Measurements from ENCODE around the gene GPBAR1. TPM values are rescaled to one million over a fixed set of nuclear protein-coding genes. Genes with fewer than 3 reads are reported as not detected.

GPBAR1 gene
- total RNA-seq, 1 donor, result 0.36 TPM

DNA sequence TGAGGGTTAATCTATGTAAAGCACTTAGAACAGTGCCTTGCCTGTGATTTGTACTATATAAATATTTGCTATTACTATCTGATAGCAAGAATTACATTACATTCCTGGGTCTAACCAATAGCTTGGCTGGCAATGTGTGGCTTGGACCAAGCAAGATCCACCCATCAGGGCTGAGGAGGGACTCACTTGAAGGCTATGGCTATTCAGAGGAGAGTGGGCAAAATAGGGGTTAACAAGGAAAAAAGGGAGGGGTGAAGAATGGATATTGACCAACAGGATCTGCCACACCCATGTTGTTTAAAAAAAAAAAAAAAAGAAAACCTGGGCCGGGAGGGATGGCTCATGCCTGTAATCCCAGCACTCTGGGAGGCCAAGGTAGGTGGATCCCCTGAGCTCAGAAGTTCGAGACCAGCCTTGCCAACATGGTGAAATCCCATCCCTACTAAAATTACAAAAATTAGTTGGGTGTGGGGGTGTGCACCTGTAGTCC is 51.5 kb downstream of the GPBAR1 start:
- H2AFZ ChIP-seq (ENCODE audit: low read length), result no peak overlapping the region
- H3K4me1 ChIP-seq (ENCODE audit: insufficient read depth, low read length), result no peaks in the 10 kb centered on the region
- H3K4me3 ChIP-seq (ENCODE audit: insufficient read depth, low read length), result no peak overlapping the region
- no peak overlapping the region for H3K4me2 ChIP-seq (ENCODE audit: insufficient read depth, low read length)
- H3K27ac ChIP-seq (ENCODE audit: low read depth, low read length), result no peak overlapping the region
- H3K79me2 ChIP-seq (ENCODE audit: insufficient read depth, low read length), result no peaks in the 10 kb centered on the region
- H4K20me1 ChIP-seq (ENCODE audit: insufficient read depth, low read length), result no peaks in the 10 kb centered on the region
- no peaks in the 10 kb centered on the region for H3K36me3 ChIP-seq (ENCODE audit: insufficient read depth, low read length)
- TF ChIP-seq, protein P1, sequence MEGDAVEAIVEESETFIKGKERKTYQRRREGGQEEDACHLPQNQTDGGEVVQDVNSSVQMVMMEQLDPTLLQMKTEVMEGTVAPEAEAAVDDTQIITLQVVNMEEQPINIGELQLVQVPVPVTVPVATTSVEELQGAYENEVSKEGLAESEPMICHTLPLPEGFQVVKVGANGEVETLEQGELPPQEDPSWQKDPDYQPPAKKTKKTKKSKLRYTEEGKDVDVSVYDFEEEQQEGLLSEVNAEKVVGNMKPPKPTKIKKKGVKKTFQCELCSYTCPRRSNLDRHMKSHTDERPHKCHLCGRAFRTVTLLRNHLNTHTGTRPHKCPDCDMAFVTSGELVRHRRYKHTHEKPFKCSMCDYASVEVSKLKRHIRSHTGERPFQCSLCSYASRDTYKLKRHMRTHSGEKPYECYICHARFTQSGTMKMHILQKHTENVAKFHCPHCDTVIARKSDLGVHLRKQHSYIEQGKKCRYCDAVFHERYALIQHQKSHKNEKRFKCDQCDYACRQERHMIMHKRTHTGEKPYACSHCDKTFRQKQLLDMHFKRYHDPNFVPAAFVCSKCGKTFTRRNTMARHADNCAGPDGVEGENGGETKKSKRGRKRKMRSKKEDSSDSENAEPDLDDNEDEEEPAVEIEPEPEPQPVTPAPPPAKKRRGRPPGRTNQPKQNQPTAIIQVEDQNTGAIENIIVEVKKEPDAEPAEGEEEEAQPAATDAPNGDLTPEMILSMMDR (IDR thresholded peaks at IDR 0.05; ENCODE audit: extremely low read depth, low read depth, low read length), result no peak
- H3K27me3 ChIP-seq (ENCODE audit: insufficient read depth, low read length), result no peaks in the 10 kb centered on the region
- no peaks in the 10 kb centered on the region for H3K9me3 ChIP-seq (ENCODE audit: low read depth, low read length)
- no peak for DNase-seq (ENCODE audit: insufficient read length, low spot score, missing footprints)

DNA sequence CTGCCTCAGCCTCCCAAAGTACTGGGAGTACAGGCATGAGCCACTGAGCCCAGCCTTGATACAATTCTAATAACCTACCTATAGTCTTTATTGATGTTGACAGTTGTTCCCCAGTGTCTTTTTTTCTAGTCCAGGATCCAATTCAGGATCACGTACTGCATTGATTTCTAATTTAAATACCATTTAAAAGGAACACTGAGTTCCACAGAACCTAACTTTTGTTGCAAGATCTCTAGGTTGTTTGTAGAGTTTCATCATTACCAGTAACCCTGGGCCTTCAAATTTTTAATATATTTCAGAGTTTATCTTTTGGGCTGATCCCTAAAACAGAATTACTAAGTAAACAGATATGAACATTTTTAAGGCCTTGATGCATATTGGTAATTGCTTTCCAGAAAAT is 52.5 kb downstream of the GPBAR1 start:
- Histone ChIP-seq H3K4me3 (ENCODE audit: insufficient read depth, low read length) (no peak overlapping the region), H3K79me2 (ENCODE audit: insufficient read depth, low read length) (no peaks in the 10 kb centered on the region), H3K4me1 (ENCODE audit: insufficient read depth, low read length) (no peaks in the 10 kb centered on the region), H2AFZ (ENCODE audit: low read length) (no peak overlapping the region), H4K20me1 (ENCODE audit: insufficient read depth, low read length) (no peaks in the 10 kb centered on the region), H3K27ac (ENCODE audit: low read depth, low read length) (no peak overlapping the region), H3K36me3 (ENCODE audit: insufficient read depth, low read length) (no peaks in the 10 kb centered on the region), H3K9me3 (ENCODE audit: low read depth, low read length) (no peaks in the 10 kb centered on the region), H3K27me3 (ENCODE audit: insufficient read depth, low read length) (no peaks in the 10 kb centered on the region), H3K4me2 (ENCODE audit: insufficient read depth, low read length) (no peak overlapping the region)
- peak; percentile 21 for DNase-seq (ENCODE audit: insufficient read length, low spot score, missing footprints)
- TF ChIP-seq, protein P1 (IDR thresholded peaks at IDR 0.05; ENCODE audit: extremely low read depth, low read depth, low read length), result no peak

Other genes with a start within 250 kb of the GPBAR1 start
- gene RUFY4, start 191.8 kb upstream of the GPBAR1 start, total RNA-seq, result not detected in 2 replicates
- gene CXCR2, start 135.0 kb upstream of the GPBAR1 start, total RNA-seq, result not detected in 2 replicates
- not detected in 2 replicates for gene CXCR1, start 94.1 kb upstream of the GPBAR1 start, total RNA-seq
- 301 and 315 TPM in 2 replicates for gene ARPC2, start 43.8 kb upstream of the GPBAR1 start, total RNA-seq
- 85.7 and 97.0 TPM in 2 replicates for gene AAMP, start 9.1 kb downstream of the GPBAR1 start, total RNA-seq
- 23.2 and 24.2 TPM in 2 replicates for gene PNKD, start 9.5 kb downstream of the GPBAR1 start, total RNA-seq
- 155 and 187 TPM in 2 replicates for gene TMBIM1, start 31.5 kb downstream of the GPBAR1 start, total RNA-seq
- gene CATIP, start 95.8 kb downstream of the GPBAR1 start, total RNA-seq, result not detected in 2 replicates
- 0.29 and 0.36 TPM in 2 replicates for gene SLC11A1, start 121.3 kb downstream of the GPBAR1 start, total RNA-seq
- 53.3 and 71.7 TPM in 2 replicates for gene CTDSP1, start 138.9 kb downstream of the GPBAR1 start, total RNA-seq
- gene VIL1, start 158.1 kb downstream of the GPBAR1 start, total RNA-seq, result under 0.01 TPM in 1 of 2 replicates, not detected in the other